GM18519 (cell line): Measurements from ENCODE around the gene ANK3.
"Not testable (repeated sequence)": the region's sequence is repeated elsewhere in the genome, so short reads cannot be mapped to it uniquely, and the experiment has no call there.

ENCODE experiments used
- ATAC-seq: cut with Tn5 transposase; IDR thresholded peaks from one replicate; pipeline ENCODE4 v1.9.1; 2021; ENCODE audit warnings: mild to moderate bottlenecking, moderate library complexity; ENCODE audit not compliant: unreplicated experiment, low FRiP score

Gene ANK3

GRCh38 chr10:60045571-60045970 is 344.1 kb downstream of the ANK3 start:
- ATAC-seq = no peak

- no peak for ATAC-seq
Observed at GRCh38 chr10:60044971-60045370, 344.7 kb downstream of the ANK3 start.

- ATAC-seq = no peak
Observed at GRCh38 chr10:60044242-60044641, 345.4 kb downstream of the ANK3 start.

GRCh38 chr10:60043561-60044241 is 346.0 kb downstream of the ANK3 start:
- no peak for ATAC-seq

GRCh38 chr10:60042914-60043313 is 346.8 kb downstream of the ANK3 start:
- ATAC-seq = no peak

GRCh38 chr10:60042262-60042661 is 347.4 kb downstream of the ANK3 start:
- no peak for ATAC-seq

- ATAC-seq = no peak
Observed at GRCh38 chr10:60041489-60042133, 348.1 kb downstream of the ANK3 start.

- ATAC-seq = no peak
Observed at GRCh38 chr10:60040014-60040662, 349.5 kb downstream of the ANK3 start.

- ATAC-seq = no peak
Observed at GRCh38 chr10:60035984-60036383, 353.7 kb downstream of the ANK3 start.

GRCh38 chr10:60035375-60035774 is 354.3 kb downstream of the ANK3 start:
- ATAC-seq = not testable (repeated sequence)

GRCh38 chr10:60032723-60033122 is 357.0 kb downstream of the ANK3 start:
- ATAC-seq = no peak

- peak; percentile 43 for ATAC-seq
Observed at GRCh38 chr10:60031664-60032063, 358.0 kb downstream of the ANK3 start.

GRCh38 chr10:60031183-60031582 is 358.5 kb downstream of the ANK3 start:
- no peak for ATAC-seq

GRCh38 chr10:60029475-60029874 is 360.2 kb downstream of the ANK3 start:
- ATAC-seq = no peak

GRCh38 chr10:60028081-60028480 is 361.6 kb downstream of the ANK3 start:
- ATAC-seq = no peak

- no peak for ATAC-seq
Observed at GRCh38 chr10:60025279-60025678, 364.4 kb downstream of the ANK3 start.

GRCh38 chr10:60024506-60024905 is 365.2 kb downstream of the ANK3 start:
- no peak for ATAC-seq

- no peak for ATAC-seq
Observed at GRCh38 chr10:60023155-60023877, 366.4 kb downstream of the ANK3 start.

GRCh38 chr10:60021361-60021760 is 368.3 kb downstream of the ANK3 start:
- ATAC-seq = no peak

- no peak for ATAC-seq
Observed at GRCh38 chr10:60016794-60017193, 372.9 kb downstream of the ANK3 start.

- no peak for ATAC-seq
Observed at GRCh38 chr10:60009710-60010383, 379.8 kb downstream of the ANK3 start.
